HL-60 (cell line): ENCODE data around the gene RBBP8.
"Not testable (repeated sequence)": the region's sequence is repeated elsewhere in the genome, so short reads cannot be mapped to it uniquely, and the experiment has no call there.

Experiments
- DNase-seq, 2 experiments: peaks; one replicate each; pipeline ENCODE4 v3.0.0-alpha.2; 2010 to 2020; ENCODE audit warnings: low read depth in 1 of 2, low spot score in 1 of 2
- H3K27ac ChIP-seq: fragments of 250-450 bp; sonication (Bioruptor Pico); replicated peaks from 2 replicates; pipeline ENCODE4 v1.5.1; 2020; ENCODE audit warnings: mild to moderate bottlenecking, moderate library complexity
- H3K27me3 ChIP-seq: fragments of 250-450 bp; sonication (Bioruptor Pico); 2 replicates; pipeline ENCODE4 v1.5.1; 2021; ENCODE audit warnings: mild to moderate bottlenecking, moderate library complexity; ENCODE audit not compliant: insufficient read depth, poor library complexity, severe bottlenecking
- H3K4me3 ChIP-seq: replicated peaks from 2 replicates; pipeline ENCODE4 v1.5.1; 2011; ENCODE audit warnings: mild to moderate bottlenecking, control low read depth, low read length; ENCODE audit not compliant: insufficient read depth
- GABPA ChIP-seq: IDR thresholded peaks from 2 replicates; pipeline ENCODE4 v1.6.1; 2012; ENCODE audit warnings: low read depth
- POLR2AphosphoS5 ChIP-seq: IDR thresholded peaks from 2 replicates; pipeline ENCODE4 v1.6.1; 2012; ENCODE audit warnings: low read depth
- SPI1 ChIP-seq: IDR thresholded peaks from 2 replicates; pipeline ENCODE4 v1.6.1; 2012; ENCODE audit warnings: low read depth, mild to moderate bottlenecking, borderline replicate concordance
- TF ChIP-seq, protein P1 (sequence below): IDR thresholded peaks from 2 replicates; pipeline ENCODE4 v1.6.1; 2012; ENCODE audit warnings: low read depth; ENCODE audit not compliant: insufficient replicate concordance
- TF ChIP-seq, protein P2 (sequence below): IDR thresholded peaks from one replicate; pipeline ENCODE4 v1.5.1; 2011; ENCODE audit warnings: low read length, control low read depth, inconsistent platforms; ENCODE audit not compliant: insufficient read depth

Gene RBBP8

DNA sequence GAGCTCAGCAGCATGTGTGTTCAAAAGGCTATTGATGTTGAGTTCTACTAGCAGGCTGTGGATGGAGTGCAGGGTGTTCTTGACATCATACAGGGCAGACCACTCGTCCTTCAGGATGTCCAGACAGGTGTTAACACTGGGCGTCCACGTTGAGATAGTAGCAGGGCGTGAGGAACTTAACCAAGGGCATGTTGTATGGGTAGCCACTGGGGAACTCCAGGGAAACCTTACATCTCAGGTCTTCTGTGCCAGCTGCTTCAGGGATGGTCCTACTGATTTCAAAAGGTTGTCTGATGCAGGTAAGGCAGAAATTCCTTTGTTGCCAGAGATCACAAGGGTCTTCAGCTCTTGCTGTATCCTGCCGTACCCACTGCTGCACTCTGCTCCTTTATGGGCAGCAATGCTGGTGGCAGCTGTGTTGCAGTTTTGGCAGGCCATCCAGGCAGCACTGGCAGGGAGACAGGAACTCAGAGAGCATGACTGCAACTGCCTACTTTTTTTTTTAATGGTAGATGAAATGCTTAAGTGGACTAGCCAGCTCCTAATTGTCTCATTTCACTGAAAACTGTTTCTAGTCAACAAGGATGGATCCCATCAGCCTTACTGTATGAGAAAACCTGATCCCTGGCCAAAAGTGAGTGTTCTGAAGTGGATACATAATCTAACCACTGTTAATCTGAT lies 32.4 kb upstream of the RBBP8 start:
- H3K27me3 ChIP-seq = no peaks in the 10 kb centered on the region
- no peak overlapping the region for H3K4me3 ChIP-seq
- DNase-seq = no peak
- H3K27ac ChIP-seq = no peak overlapping the region
- TF ChIP-seq SPI1 (no peak), GABPA (no peak)
- TF ChIP-seq, protein P1, sequence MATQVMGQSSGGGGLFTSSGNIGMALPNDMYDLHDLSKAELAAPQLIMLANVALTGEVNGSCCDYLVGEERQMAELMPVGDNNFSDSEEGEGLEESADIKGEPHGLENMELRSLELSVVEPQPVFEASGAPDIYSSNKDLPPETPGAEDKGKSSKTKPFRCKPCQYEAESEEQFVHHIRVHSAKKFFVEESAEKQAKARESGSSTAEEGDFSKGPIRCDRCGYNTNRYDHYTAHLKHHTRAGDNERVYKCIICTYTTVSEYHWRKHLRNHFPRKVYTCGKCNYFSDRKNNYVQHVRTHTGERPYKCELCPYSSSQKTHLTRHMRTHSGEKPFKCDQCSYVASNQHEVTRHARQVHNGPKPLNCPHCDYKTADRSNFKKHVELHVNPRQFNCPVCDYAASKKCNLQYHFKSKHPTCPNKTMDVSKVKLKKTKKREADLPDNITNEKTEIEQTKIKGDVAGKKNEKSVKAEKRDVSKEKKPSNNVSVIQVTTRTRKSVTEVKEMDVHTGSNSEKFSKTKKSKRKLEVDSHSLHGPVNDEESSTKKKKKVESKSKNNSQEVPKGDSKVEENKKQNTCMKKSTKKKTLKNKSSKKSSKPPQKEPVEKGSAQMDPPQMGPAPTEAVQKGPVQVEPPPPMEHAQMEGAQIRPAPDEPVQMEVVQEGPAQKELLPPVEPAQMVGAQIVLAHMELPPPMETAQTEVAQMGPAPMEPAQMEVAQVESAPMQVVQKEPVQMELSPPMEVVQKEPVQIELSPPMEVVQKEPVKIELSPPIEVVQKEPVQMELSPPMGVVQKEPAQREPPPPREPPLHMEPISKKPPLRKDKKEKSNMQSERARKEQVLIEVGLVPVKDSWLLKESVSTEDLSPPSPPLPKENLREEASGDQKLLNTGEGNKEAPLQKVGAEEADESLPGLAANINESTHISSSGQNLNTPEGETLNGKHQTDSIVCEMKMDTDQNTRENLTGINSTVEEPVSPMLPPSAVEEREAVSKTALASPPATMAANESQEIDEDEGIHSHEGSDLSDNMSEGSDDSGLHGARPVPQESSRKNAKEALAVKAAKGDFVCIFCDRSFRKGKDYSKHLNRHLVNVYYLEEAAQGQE = no peak
- TF ChIP-seq, protein P2, sequence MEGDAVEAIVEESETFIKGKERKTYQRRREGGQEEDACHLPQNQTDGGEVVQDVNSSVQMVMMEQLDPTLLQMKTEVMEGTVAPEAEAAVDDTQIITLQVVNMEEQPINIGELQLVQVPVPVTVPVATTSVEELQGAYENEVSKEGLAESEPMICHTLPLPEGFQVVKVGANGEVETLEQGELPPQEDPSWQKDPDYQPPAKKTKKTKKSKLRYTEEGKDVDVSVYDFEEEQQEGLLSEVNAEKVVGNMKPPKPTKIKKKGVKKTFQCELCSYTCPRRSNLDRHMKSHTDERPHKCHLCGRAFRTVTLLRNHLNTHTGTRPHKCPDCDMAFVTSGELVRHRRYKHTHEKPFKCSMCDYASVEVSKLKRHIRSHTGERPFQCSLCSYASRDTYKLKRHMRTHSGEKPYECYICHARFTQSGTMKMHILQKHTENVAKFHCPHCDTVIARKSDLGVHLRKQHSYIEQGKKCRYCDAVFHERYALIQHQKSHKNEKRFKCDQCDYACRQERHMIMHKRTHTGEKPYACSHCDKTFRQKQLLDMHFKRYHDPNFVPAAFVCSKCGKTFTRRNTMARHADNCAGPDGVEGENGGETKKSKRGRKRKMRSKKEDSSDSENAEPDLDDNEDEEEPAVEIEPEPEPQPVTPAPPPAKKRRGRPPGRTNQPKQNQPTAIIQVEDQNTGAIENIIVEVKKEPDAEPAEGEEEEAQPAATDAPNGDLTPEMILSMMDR = no peak

DNA sequence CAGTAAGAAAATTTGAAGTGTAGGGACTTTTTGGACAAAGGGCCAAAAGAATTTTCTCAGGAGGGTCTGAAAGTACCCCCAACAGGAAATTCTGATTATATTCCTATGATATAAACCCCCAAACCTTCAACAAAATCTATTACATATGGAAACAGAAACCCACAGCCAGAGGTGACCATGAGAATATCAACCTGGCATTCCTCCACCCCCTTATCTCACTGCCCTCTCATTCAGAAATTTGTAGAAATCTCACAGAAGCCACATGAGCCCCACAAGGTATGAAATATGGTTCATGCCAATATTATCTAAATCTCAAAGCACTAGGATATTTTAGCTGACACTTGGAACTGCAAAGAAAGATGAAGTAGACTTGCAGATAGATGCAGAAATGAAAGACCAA lies 31.0 kb upstream of the RBBP8 start:
- no peaks in the 10 kb centered on the region for H3K27me3 ChIP-seq

DNA sequence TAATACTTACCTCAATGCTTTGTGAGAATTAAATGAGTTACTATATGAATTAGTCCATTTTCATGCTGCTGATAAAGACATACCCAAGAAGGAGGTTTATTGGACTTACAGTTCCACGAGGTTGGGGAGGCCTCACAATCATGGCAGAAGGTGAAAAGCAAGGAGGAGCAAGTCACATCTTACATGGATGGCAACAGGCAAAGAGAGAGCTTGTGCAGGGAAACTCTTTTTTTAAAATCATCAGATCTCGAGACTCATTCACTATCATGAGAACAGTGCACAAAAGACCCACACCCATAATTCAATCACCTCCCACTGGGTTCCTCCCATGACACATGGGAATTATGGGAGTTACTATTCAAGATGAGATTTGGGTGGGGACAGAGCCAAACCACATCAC lies 29.9 kb upstream of the RBBP8 start:
- not testable (repeated sequence) for DNase-seq, H3K27me3 ChIP-seq, H3K27ac ChIP-seq, H3K4me3 ChIP-seq

More for the DNA sequence above, 31.0 kb upstream of the RBBP8 start:
- TF ChIP-seq GABPA (no peak), SPI1 (no peak), POLR2AphosphoS5 (no peak)
- TF ChIP-seq, protein P1 = no peak
- TF ChIP-seq, protein P2 = no peak
- no peak for DNase-seq
- Histone ChIP-seq H3K4me3 (no peak overlapping the region), H3K27ac (no peak overlapping the region)

DNA sequence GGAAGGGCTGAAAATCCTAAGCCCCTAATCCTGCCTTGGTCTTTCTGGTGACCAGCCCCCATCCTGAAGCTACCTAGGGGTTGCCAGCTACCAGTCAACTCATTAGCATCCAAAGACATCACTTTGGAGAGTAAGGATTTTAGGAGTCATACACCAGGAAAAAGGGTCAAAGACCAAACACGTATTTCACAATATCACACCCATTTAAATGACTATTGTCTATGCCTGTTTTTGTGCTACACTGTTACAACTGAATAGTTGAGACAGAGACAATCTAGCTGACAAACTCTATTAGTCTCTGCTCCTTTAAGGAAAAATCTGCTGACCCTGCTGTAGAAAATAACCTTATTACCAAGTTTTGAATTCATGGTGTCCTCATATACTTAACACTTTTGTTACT lies 21.0 kb upstream of the RBBP8 start:
- H3K4me3 ChIP-seq = no peak overlapping the region
- no peak overlapping the region for H3K27ac ChIP-seq
- TF ChIP-seq POLR2AphosphoS5 (no peak), SPI1 (no peak), GABPA (no peak)
- TF ChIP-seq, protein P2 = no peak
- TF ChIP-seq, protein P1 = no peak
- no peak for DNase-seq
- no peaks in the 10 kb centered on the region for H3K27me3 ChIP-seq
